Spleen (tissue), 11 donors: ENCODE results near the gene NLRP6. TPM values are rescaled to one million over a fixed set of nuclear protein-coding genes. Genes with fewer than 3 reads are reported as not detected.

Source experiments
- DNase-seq: peaks from one replicate; pipeline ENCODE4 v3.0.0-alpha.2; 2020
- H3K27ac ChIP-seq, 8 donors: fragments of 200-600 bp; sonication (generic) in 7 of 8; 1 replicate in 4 of 8; 2 replicates in 4 of 8; pipeline versions ENCODE4 v1.5.0 to v1.8.0; 2016 to 2021; ENCODE audit warnings: inconsistent platforms in 4 of 8, mild to moderate bottlenecking in 4 of 8, moderate library complexity in 1 of 8
- H3K27me3 ChIP-seq, 7 donors: fragments of 200-600 bp; sonication (generic) in 6 of 7; replicated peaks in 1 of 7; 1 replicate in 4 of 7; 2 replicates in 3 of 7; pipeline versions ENCODE4 v1.5.0 to v1.8.0; 2016 to 2021; ENCODE audit warnings: inconsistent platforms in 3 of 7, mild to moderate bottlenecking in 1 of 7
- H3K36me3 ChIP-seq, 6 donors: fragments of 200-600 bp; sonication (generic) in 5 of 6; 1 replicate in 4 of 6; 2 replicates in 2 of 6; pipeline versions ENCODE4 v1.5.0 to v1.8.0; 2016 to 2021; ENCODE audit warnings: inconsistent platforms in 2 of 6
- H3K4me1 ChIP-seq, 6 donors: fragments of 200-600 bp; sonication (generic) in 5 of 6; 1 replicate in 3 of 6; 2 replicates in 3 of 6; pipeline versions ENCODE4 v1.5.0 to v1.8.0; 2016 to 2021; ENCODE audit warnings: inconsistent platforms in 3 of 6
- H3K4me3 ChIP-seq, 8 donors: fragments of 200-600 bp; sonication (generic) in 7 of 8; 1 replicate in 4 of 8; 2 replicates in 4 of 8; pipeline versions ENCODE4 v1.5.0 to v1.8.0; 2016 to 2021; ENCODE audit warnings: inconsistent platforms in 4 of 8, mild to moderate bottlenecking in 4 of 8, moderate library complexity in 2 of 8
- H3K9me3 ChIP-seq, 8 donors: fragments of 200-600 bp; sonication (generic) in 7 of 8; 1 replicate in 4 of 8; 2 replicates in 4 of 8; pipeline versions ENCODE4 v1.5.0 to v1.8.0; 2016 to 2021; ENCODE audit warnings: inconsistent platforms in 4 of 8
- POLR2A ChIP-seq, 3 donors: fragments of 450-650 bp; IDR thresholded peaks; one replicate each; pipeline ENCODE4 v1.5.1; 2017; ENCODE audit warnings: antibody characterized with exemption in 3 of 3, mild to moderate bottlenecking in 1 of 3
- POLR2AphosphoS5 ChIP-seq, 3 donors: sonication (generic); formaldehyde crosslinking; IDR thresholded peaks; one replicate each; pipeline ENCODE4 v1.5.1; 2017; ENCODE audit warnings: antibody characterized with exemption in 3 of 3
- WGBS, 5 donors: extraction: QIAGEN DNeasy Blood & Tissue Kit in 3 of 5; methylation state at CpG; one replicate each; pipeline versions ENCODE4 v1.1.5 to v1.1.7; 2013 to 2018; 5-methylcytosine and 5-hydroxymethylcytosine counted together
- intact Hi-C: fragments of 100-400 bp; cut with DNase I; formaldehyde crosslinking; loops from one replicate; pipeline ENCODE4 v1.15.0; 2023; ENCODE audit warnings: low total_unique reads
- polyA plus RNA-seq, 3 donors: library from polyadenylated mRNA; stranded (reverse); fragments of 200-250 nt; gene quantifications; one replicate each; pipeline ENCODE4 v1.2.1, GENCODE V29; 2013
- total RNA-seq, 7 donors: library from RNA; depleted of rRNA in 3 of 7; stranded (reverse); fragments of >200 nt in 3 of 7; fragmentation: NEBNext Ultra II Directional in 4 of 7; extraction: Animal tissue kit (Norgen Biotek cat#: 25700) in 4 of 7; gene quantifications; one replicate each; pipeline versions ENCODE4 v1.1.0 to v1.2.1, GENCODE V29; 2016 to 2021
- TF ChIP-seq, protein P1 (sequence below), 11 experiments: fragments of 200-600 bp in 7 of 11; fragments of 450-650 bp in 4 of 11; sonication (generic) in 4 of 11; IDR thresholded peaks in 8 of 11; conservative IDR thresholded peaks in 3 of 11; 1 replicate in 7 of 11; 2 replicates in 4 of 11; pipeline versions ENCODE4 v1.4.0 to v1.8.0; 2016 to 2021; ENCODE audit warnings: antibody characterized with exemption in 11 of 11, inconsistent platforms in 4 of 11, mild to moderate bottlenecking in 1 of 11
- donor health status: healthy with polysubstance abuse.
- donor health status: DM: no; HTN: no; CAD: no; lungs with moderate emphysema.
- donor health status: DM: no; HTN: no; CAD: no.
- donor health status: Bipolar disorder and iron deficiency.
- donor health status: healthy.
- donor health status: DM: no; HTN: no; CAD: no.
- donor health status: DM: yes; HTN: yes; CAD: no.

NLRP6 gene
- total and polyA plus RNA-seq, 10 donors = 0.15 to 30.9 (median 5.8) TPM

DNA sequence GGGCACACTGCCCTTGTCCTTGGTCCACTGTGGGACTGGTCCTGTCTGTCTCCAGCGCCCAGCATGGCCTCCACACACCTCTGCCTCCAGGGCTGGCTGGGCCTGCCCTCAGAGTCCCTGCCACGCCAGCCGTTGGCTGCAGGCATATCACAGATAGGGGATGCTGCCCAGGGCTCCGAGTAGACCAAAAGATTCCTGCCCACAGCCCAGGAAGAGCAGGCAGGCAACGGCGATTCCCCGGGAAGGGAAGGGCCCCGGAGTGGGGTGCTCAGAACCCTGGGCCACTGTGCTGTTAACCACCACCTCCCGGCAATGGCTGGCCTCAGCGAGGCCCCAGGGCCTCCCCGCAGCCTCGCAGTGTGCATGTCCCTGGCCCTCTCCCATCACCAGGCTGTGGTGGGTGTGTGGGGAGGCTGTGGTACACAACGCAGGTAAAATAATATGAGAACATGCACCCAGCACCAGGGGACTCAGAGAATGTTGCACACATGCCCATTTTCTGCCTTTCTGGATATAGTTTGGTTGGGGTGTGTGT, 18.9 kb downstream of the NLRP6 start:
- Histone ChIP-seq H3K4me1 (peaks cover 0 to 51% (median 13%) of the 10 kb centered on the region in 6 donors), H3K9me3 (no peaks in the 10 kb centered on the region), H3K36me3 (peaks cover 0 to 39% (median 26%) of the 10 kb centered on the region in 6 donors), H3K4me3 (no peak overlapping the region), H3K27me3 (peaks cover 0 to 34% (median 8%) of the 10 kb centered on the region in 7 donors), H3K27ac (peak overlapping the region in 2 of 8 donors; percentile 22 to 41)
- DNase-seq = peak; percentile 71
- TF ChIP-seq POLR2AphosphoS5 (IDR thresholded peaks at IDR 0.05) (peak in 2 of 3 donors; percentile 7 to 26), POLR2A (IDR thresholded peaks at IDR 0.05) (no peak)
- intact Hi-C loops = no loop called here
- 64 to 76% (median 71%) methylated on average over 12 to 13 of the region's 13 CpGs for WGBS, 5 donors

DNA sequence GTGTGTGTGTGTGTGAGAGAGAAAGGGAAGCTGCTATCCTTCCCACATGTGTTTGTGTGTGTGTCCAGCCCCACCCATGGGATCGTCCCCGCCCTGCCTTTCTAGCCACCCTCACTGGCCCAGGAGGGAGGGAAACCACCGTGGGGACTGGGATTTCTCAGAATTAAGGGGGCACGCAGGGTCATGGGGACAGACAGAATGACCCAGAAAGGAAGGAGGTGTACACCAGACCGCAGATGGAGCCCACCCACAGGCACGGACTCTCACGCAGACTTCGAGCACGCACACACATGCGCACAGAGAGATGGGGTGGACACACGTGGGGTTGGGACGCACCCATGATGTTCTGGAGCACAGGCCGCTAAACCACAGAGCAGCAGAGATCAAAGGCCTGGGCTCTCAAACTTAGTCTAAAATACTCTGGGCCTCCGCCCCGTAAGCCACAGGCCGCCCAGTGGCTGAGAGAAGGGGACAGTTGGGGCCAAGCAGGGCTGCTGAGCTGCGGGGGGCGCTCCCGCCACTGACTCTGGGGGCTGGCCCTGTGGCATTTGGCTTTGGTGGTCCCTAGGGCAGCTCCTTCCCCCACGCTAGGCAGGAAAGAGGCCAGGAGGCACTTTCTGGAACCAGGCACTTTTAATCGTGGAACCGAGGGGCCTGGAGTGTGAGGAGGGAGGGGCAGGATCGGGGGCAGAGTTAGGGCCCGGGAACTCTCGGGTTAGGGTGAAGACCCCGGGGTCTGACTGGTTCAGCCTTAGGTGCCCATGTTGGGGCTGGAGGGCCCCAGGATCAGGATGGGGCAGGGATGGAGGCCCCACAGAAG, 19.6 kb downstream of the NLRP6 start:
- 47 to 61% (median 51%) methylated on average over 24 to 26 of the region's 26 CpGs for WGBS, 5 donors
- Histone ChIP-seq H3K27ac (peak overlapping the region in 3 of 8 donors; percentile 22 to 46 (median 34)), H3K9me3 (no peaks in the 10 kb centered on the region), H3K4me3 (no peak overlapping the region), H3K36me3 (peaks cover 0 to 32% (median 22%) of the 10 kb centered on the region in 6 donors), H3K4me1 (peaks cover 0 to 51% (median 14%) of the 10 kb centered on the region in 6 donors), H3K27me3 (peaks cover 0 to 34% (median 8%) of the 10 kb centered on the region in 7 donors)
- DNase-seq = peak; percentile 75
- intact Hi-C loops = no loop called here
- TF ChIP-seq POLR2AphosphoS5 (IDR thresholded peaks at IDR 0.05) (peak; percentile 35 to 49 (median 37)), POLR2A (IDR thresholded peaks at IDR 0.05) (no peak)

DNA sequence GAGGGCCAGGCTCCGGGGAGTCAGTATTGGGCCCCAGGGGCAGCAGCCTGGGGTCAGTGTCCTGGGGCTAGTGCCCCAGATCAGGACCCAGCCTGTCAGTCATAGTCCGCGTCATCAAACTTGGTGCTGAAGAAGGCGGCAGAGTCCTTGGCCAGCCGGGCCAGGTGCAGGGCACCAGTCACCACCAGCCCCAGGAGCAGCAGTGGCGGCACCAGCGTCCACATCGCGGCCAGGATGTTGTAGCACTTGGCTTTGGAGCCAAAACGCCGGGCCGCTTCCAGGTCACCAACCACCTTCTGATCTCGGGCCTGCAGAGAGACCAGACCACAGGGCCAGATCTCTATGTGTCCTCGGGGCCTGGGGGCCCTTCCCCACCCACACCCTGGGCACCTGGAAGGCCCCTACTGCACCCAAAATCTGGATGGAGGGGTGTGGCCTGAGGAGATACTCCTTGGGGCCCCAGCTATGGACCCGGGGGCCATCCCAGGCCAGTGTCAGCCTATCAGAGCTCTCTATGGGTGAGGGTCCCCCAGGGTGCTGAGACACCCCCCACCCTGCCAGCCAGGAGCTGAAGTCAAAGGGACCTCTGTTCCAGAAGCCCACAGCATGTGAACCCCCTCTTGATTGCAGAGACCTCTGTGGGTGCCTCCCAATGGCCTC, 20.3 kb downstream of the NLRP6 start:
- peaks cover 0 to 25% (median 17%) of the 10 kb centered on the region in 6 donors for H3K36me3 ChIP-seq
- peaks cover 0 to 58% (median 18%) of the 10 kb centered on the region in 6 donors for H3K4me1 ChIP-seq
- H3K4me3 ChIP-seq = no peak overlapping the region
- peak; percentile 6 to 70 (median 13) for TF ChIP-seq POLR2AphosphoS5 (IDR thresholded peaks at IDR 0.05)
- TF ChIP-seq POLR2A (IDR thresholded peaks at IDR 0.05) = no peak
- TF ChIP-seq, protein P1, sequence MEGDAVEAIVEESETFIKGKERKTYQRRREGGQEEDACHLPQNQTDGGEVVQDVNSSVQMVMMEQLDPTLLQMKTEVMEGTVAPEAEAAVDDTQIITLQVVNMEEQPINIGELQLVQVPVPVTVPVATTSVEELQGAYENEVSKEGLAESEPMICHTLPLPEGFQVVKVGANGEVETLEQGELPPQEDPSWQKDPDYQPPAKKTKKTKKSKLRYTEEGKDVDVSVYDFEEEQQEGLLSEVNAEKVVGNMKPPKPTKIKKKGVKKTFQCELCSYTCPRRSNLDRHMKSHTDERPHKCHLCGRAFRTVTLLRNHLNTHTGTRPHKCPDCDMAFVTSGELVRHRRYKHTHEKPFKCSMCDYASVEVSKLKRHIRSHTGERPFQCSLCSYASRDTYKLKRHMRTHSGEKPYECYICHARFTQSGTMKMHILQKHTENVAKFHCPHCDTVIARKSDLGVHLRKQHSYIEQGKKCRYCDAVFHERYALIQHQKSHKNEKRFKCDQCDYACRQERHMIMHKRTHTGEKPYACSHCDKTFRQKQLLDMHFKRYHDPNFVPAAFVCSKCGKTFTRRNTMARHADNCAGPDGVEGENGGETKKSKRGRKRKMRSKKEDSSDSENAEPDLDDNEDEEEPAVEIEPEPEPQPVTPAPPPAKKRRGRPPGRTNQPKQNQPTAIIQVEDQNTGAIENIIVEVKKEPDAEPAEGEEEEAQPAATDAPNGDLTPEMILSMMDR (IDR thresholded peaks at IDR 0.05 in 8 of 11, conservative IDR thresholded peaks at IDR 0.05 in 3 of 11) = no peak
- H3K27me3 ChIP-seq = peaks cover 0 to 34% (median 8%) of the 10 kb centered on the region in 7 donors
- 34 to 82% (median 65%) methylated on average over 5 to 15 of the region's 15 CpGs for WGBS, 5 donors
- H3K27ac ChIP-seq = peak overlapping the region in 1 of 8 donors; percentile 46
- H3K9me3 ChIP-seq = no peaks in the 10 kb centered on the region
- intact Hi-C loops = no loop called here
- peak; percentile 72 for DNase-seq

GRCh38 chr11:299081-299891, 21.1 kb downstream of the NLRP6 start, which contains the start of gene IFITM5:
Gene IFITM5, minus strand, starts transcription at chr11:299526. Its CDS starts 36 bp downstream, at chr11:299490.
- intact Hi-C loops = no loop called here

More at GRCh38 chr11:299081-299891, 21.1 kb downstream of the NLRP6 start, which contains the start of gene IFITM5:
- H3K27ac ChIP-seq = peak within 1 kb of the TSS in 1 of 8 donors; percentile 46
- peaks cover 0 to 63% (median 21%) of the 10 kb centered on the region in 6 donors for H3K4me1 ChIP-seq
- H3K9me3 ChIP-seq = no peaks in the 10 kb centered on the region
- 68 to 74% (median 69%) methylated on average over 17 to 40 of the region's 40 CpGs for WGBS, 5 donors
- peaks cover 0 to 17% (median 10%) of the 10 kb centered on the region in 6 donors for H3K36me3 ChIP-seq
- TF ChIP-seq POLR2A (IDR thresholded peaks at IDR 0.05) (no peak), POLR2AphosphoS5 (IDR thresholded peaks at IDR 0.05) (peak; percentile 2 to 62 (median 15))
- TF ChIP-seq, protein P1 (IDR thresholded peaks at IDR 0.05 in 8 of 11, conservative IDR thresholded peaks at IDR 0.05 in 3 of 11) = no peak
- peaks cover 0 to 34% (median 8%) of the 10 kb centered on the region in 7 donors for H3K27me3 ChIP-seq
- no peak within 1 kb of the TSS for H3K4me3 ChIP-seq
- peak; percentile 75 for DNase-seq
